Sigmoid colon (tissue), 7 donors: Measurements from ENCODE around the gene KCNH1. TPM values are rescaled to one million over a fixed set of nuclear protein-coding genes. Genes with fewer than 3 reads are reported as not detected.

Experiments used
- DNase-seq: peaks from one replicate; pipeline ENCODE4 v3.0.0-alpha.2; 2019
- H3K27ac ChIP-seq, 4 donors: fragments of 200-600 bp; sonication (generic); one replicate each; pipeline ENCODE4 v1.5.1; 2016 to 2019; ENCODE audit warnings: mild to moderate bottlenecking in 1 of 4
- H3K27me3 ChIP-seq, 3 donors: fragments of 200-600 bp; sonication (generic); one replicate each; pipeline ENCODE4 v1.5.1; 2019; ENCODE audit warnings: mild to moderate bottlenecking in 1 of 3
- H3K36me3 ChIP-seq, 4 donors: fragments of 200-600 bp; sonication (generic); one replicate each; pipeline ENCODE4 v1.5.1; 2016 to 2019
- H3K4me1 ChIP-seq, 4 donors: fragments of 200-600 bp; sonication (generic); one replicate each; pipeline ENCODE4 v1.5.1; 2017 to 2019
- H3K4me3 ChIP-seq, 4 donors: fragments of 200-600 bp; sonication (generic); one replicate each; pipeline ENCODE4 v1.5.1; 2017 to 2019; ENCODE audit warnings: mild to moderate bottlenecking in 2 of 4, moderate library complexity in 1 of 4
- H3K9me3 ChIP-seq, 4 donors: fragments of 200-600 bp in 3 of 4; sonication (generic) in 3 of 4; one replicate each; pipeline versions ENCODE4 v1.5.1 to v1.6.1; 2013 to 2019
- EP300 ChIP-seq, 4 donors: sonication (generic); formaldehyde crosslinking; IDR thresholded peaks; one replicate each; pipeline ENCODE4 v1.6.1; 2017; ENCODE audit warnings: antibody characterized with exemption in 4 of 4
- POLR2A ChIP-seq, 2 donors: fragments of 450-650 bp; IDR thresholded peaks; one replicate each; pipeline ENCODE4 v1.6.1; 2016; ENCODE audit warnings: antibody characterized with exemption in 2 of 2, mild to moderate bottlenecking in 2 of 2, moderate library complexity in 2 of 2
- POLR2AphosphoS5 ChIP-seq, 4 donors: sonication (generic); formaldehyde crosslinking; IDR thresholded peaks; one replicate each; pipeline ENCODE4 v1.6.1; 2017; ENCODE audit warnings: antibody characterized with exemption in 4 of 4
- WGBS, 2 donors: extraction: QIAGEN DNeasy Blood & Tissue Kit; methylation state at CpG; one replicate each; pipeline ENCODE4 v1.1.7; 2013; 5-methylcytosine and 5-hydroxymethylcytosine counted together
- intact Hi-C: fragments of 100-400 bp; cut with DNase I; formaldehyde crosslinking; loops from one replicate; pipeline ENCODE4 v1.15.1; 2023
- polyA plus RNA-seq, 3 donors: library from polyadenylated mRNA; stranded (reverse); fragments of 200-250 nt; gene quantifications; one replicate each; pipeline ENCODE4 v1.2.3, GENCODE V29; 2013
- total RNA-seq, 4 donors: library from RNA; depleted of rRNA; stranded (reverse); fragments of >200 nt; gene quantifications; one replicate each; pipeline ENCODE4 v1.1.0, GENCODE V29; 2016
- TF ChIP-seq, protein P1 (sequence below), 4 experiments: fragments of 450-650 bp in 3 of 4; fragments of 200-600 bp in 1 of 4; IDR thresholded peaks; one replicate each; pipeline ENCODE4 v1.5.1; 2016 to 2019; ENCODE audit warnings: antibody characterized with exemption in 4 of 4, mild to moderate bottlenecking in 3 of 4, moderate library complexity in 2 of 4
- donor health status: healthy with polysubstance abuse.
- donor health status: Bipolar disorder and iron deficiency.
- donor health status: healthy.

KCNH1 gene
- total and polyA plus RNA-seq, 7 donors, result 0.23 to 3.1 (median 0.55) TPM; not detected in 2

- Histone ChIP-seq H3K4me3 (no peak overlapping the region), H3K36me3 (no peaks in the 10 kb centered on the region), H3K4me1 (no peaks in the 10 kb centered on the region), H3K9me3 (peaks cover 6 to 12% (median 7%) of the 10 kb centered on the region in 4 donors), H3K27ac (no peak overlapping the region), H3K27me3 (no peaks in the 10 kb centered on the region)
- 94 to 97% methylated on average over 1 of the region's 1 CpG for WGBS, 2 donors
- no peak for DNase-seq
- intact Hi-C loops, result no loop called here
- TF ChIP-seq, protein P1, sequence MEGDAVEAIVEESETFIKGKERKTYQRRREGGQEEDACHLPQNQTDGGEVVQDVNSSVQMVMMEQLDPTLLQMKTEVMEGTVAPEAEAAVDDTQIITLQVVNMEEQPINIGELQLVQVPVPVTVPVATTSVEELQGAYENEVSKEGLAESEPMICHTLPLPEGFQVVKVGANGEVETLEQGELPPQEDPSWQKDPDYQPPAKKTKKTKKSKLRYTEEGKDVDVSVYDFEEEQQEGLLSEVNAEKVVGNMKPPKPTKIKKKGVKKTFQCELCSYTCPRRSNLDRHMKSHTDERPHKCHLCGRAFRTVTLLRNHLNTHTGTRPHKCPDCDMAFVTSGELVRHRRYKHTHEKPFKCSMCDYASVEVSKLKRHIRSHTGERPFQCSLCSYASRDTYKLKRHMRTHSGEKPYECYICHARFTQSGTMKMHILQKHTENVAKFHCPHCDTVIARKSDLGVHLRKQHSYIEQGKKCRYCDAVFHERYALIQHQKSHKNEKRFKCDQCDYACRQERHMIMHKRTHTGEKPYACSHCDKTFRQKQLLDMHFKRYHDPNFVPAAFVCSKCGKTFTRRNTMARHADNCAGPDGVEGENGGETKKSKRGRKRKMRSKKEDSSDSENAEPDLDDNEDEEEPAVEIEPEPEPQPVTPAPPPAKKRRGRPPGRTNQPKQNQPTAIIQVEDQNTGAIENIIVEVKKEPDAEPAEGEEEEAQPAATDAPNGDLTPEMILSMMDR (IDR thresholded peaks at IDR 0.05), result no peak
- TF ChIP-seq POLR2AphosphoS5 (IDR thresholded peaks at IDR 0.05), result no peak
- no peak for TF ChIP-seq EP300 (IDR thresholded peaks at IDR 0.05)
- TF ChIP-seq POLR2A (IDR thresholded peaks at IDR 0.05), result no peak
Observed at GRCh38 chr1:211169353-211169752, 35.4 kb upstream of the KCNH1 start.

DNA sequence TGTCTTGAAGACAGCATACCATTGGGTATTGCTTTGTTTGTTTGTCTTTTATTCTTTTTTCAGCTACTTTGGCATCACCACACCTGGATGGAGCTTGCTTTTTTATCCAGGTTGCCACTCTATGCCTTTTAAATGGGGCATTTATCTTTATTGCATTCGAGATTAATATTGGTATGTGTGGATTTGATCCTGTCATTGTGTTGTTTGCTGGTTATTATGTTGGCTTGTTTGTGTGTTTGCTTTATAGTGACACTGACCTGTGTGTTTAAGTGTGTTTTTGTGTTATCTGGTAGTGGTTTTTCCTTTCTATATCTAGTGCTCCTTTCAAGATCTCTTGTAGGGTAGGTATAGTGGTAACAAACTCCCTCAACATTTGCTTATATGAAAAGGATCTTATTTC, 24.9 kb upstream of the KCNH1 start:
- intact Hi-C loops, result no loop called here
- 77 to 84% methylated on average over 1 of the region's 1 CpG for WGBS, 2 donors
- TF ChIP-seq EP300 (IDR thresholded peaks at IDR 0.05), result no peak
- TF ChIP-seq POLR2A (IDR thresholded peaks at IDR 0.05), result no peak
- TF ChIP-seq, protein P1 (IDR thresholded peaks at IDR 0.05), result no peak
- no peak for TF ChIP-seq POLR2AphosphoS5 (IDR thresholded peaks at IDR 0.05)
- Histone ChIP-seq H3K27ac (no peak overlapping the region), H3K36me3 (no peaks in the 10 kb centered on the region), H3K4me3 (no peak overlapping the region), H3K4me1 (no peaks in the 10 kb centered on the region), H3K27me3 (no peaks in the 10 kb centered on the region), H3K9me3 (peaks cover 0 to 7% (median 0%) of the 10 kb centered on the region in 4 donors)
- DNase-seq, result no peak

DNA sequence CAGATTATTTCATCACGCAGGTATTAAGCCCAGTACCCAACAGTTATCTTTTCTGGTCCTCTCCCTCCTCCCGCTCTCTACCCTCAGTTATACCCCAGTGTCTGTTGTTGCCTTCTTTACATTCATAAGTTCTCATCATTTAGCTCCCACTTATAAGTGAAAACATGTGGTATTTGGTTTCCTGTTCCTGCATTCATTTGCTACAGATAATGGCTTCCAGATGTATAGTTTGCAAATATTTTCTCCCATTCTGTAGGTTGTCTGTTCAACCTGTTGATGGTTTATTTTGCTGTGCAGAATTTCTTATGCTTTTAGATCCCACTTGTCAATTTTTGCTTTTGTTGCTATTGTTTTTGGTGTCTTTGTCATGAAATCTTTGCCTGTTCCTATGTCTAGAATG, 21.1 kb upstream of the KCNH1 start:
- H3K9me3 ChIP-seq, result peaks cover 0 to 7% (median 0%) of the 10 kb centered on the region in 4 donors
- no peak for DNase-seq
- TF ChIP-seq POLR2AphosphoS5 (IDR thresholded peaks at IDR 0.05), result no peak
- no peak for TF ChIP-seq EP300 (IDR thresholded peaks at IDR 0.05)
- TF ChIP-seq, protein P1 (IDR thresholded peaks at IDR 0.05), result no peak
- TF ChIP-seq POLR2A (IDR thresholded peaks at IDR 0.05), result no peak
- intact Hi-C loops, result no loop called here
- H3K4me1 ChIP-seq, result no peaks in the 10 kb centered on the region
- WGBS, 2 donors, result 93 to 95% methylated on average over 2 of the region's 2 CpGs
- H3K36me3 ChIP-seq, result no peaks in the 10 kb centered on the region
- no peak overlapping the region for H3K27ac ChIP-seq
- H3K4me3 ChIP-seq, result no peak overlapping the region
- H3K27me3 ChIP-seq, result no peaks in the 10 kb centered on the region

- no peaks in the 10 kb centered on the region for H3K27me3 ChIP-seq
- no peaks in the 10 kb centered on the region for H3K36me3 ChIP-seq
- no peak overlapping the region for H3K27ac ChIP-seq
- no peak for DNase-seq
- no peak overlapping the region for H3K4me3 ChIP-seq
- H3K9me3 ChIP-seq, result peaks cover 0 to 7% (median 0%) of the 10 kb centered on the region in 4 donors
- TF ChIP-seq, protein P1 (IDR thresholded peaks at IDR 0.05), result no peak
- TF ChIP-seq POLR2A (IDR thresholded peaks at IDR 0.05), result no peak
- TF ChIP-seq POLR2AphosphoS5 (IDR thresholded peaks at IDR 0.05), result no peak
- TF ChIP-seq EP300 (IDR thresholded peaks at IDR 0.05), result no peak
- no peaks in the 10 kb centered on the region for H3K4me1 ChIP-seq
- 13 to 38% methylated on average over 1 of the region's 1 CpG for WGBS, 2 donors
- intact Hi-C loops, result no loop called here
Observed at GRCh38 chr1:211153932-211154331, 20.0 kb upstream of the KCNH1 start.

- intact Hi-C loops, result no loop called here
- no peaks in the 10 kb centered on the region for H3K36me3 ChIP-seq
- H3K27me3 ChIP-seq, result peaks cover 0 to under 1% (median 0%) of the 10 kb centered on the region in 3 donors
- DNase-seq, result no peak
- no peak overlapping the region for H3K27ac ChIP-seq
- WGBS, 2 donors, result 76 to 79% methylated on average over 5 of the region's 5 CpGs
- no peak overlapping the region for H3K4me3 ChIP-seq
- no peaks in the 10 kb centered on the region for H3K4me1 ChIP-seq
- H3K9me3 ChIP-seq, result no peaks in the 10 kb centered on the region
- TF ChIP-seq, protein P1 (IDR thresholded peaks at IDR 0.05), result no peak
- TF ChIP-seq EP300 (IDR thresholded peaks at IDR 0.05), result no peak
- no peak for TF ChIP-seq POLR2A (IDR thresholded peaks at IDR 0.05)
Observed at GRCh38 chr1:211148366-211148765, 14.4 kb upstream of the KCNH1 start.
